Mucosa of stomach (tissue), 1 donor: ENCODE results near the gene PRDM8.
A peak's percentile ranks its signal among the peaks of the same experiment; 100 is the strongest.

Source experiments
- H3K27me3 ChIP-seq: one replicate; pipeline ENCODE4 v1.7.0; 2013; ENCODE audit warnings: mild to moderate bottlenecking, low read length; ENCODE audit not compliant: control insufficient read depth, insufficient read depth
- H3K36me3 ChIP-seq: one replicate; pipeline ENCODE4 v1.7.0; 2013; ENCODE audit warnings: low read length; ENCODE audit not compliant: control insufficient read depth, insufficient read depth
- H3K4me1 ChIP-seq: one replicate; pipeline ENCODE4 v1.7.0; 2013; ENCODE audit warnings: mild to moderate bottlenecking, low read length; ENCODE audit not compliant: control insufficient read depth, insufficient read depth
- H3K4me3 ChIP-seq: one replicate; pipeline ENCODE4 v1.7.0; 2013; ENCODE audit warnings: low read length
- H3K9ac ChIP-seq: one replicate; pipeline ENCODE4 v1.7.0; 2013; ENCODE audit warnings: mild to moderate bottlenecking, low read length, moderate library complexity
- H3K9me3 ChIP-seq: one replicate; pipeline ENCODE4 v1.7.0; 2013; ENCODE audit warnings: mild to moderate bottlenecking, low read length, moderate library complexity; ENCODE audit not compliant: control insufficient read depth
- donor health status: Pancreatic carcinoma.

PRDM8 gene

GRCh38 chr4:80184825-80185756, 12.2 kb upstream of the PRDM8 start:
- Histone ChIP-seq H3K27me3 (peaks cover 78% of the 10 kb centered on the region), H3K36me3 (no peaks in the 10 kb centered on the region), H3K9ac (peak overlapping the region; percentile 64), H3K4me1 (peaks cover 20% of the 10 kb centered on the region), H3K4me3 (peak overlapping the region; percentile 56), H3K9me3 (no peaks in the 10 kb centered on the region)

- Histone ChIP-seq H3K27me3 (peaks cover 87% of the 10 kb centered on the region), H3K9ac (no peak overlapping the region), H3K4me3 (no peak overlapping the region), H3K9me3 (no peaks in the 10 kb centered on the region), H3K36me3 (no peaks in the 10 kb centered on the region), H3K4me1 (peaks cover 20% of the 10 kb centered on the region)
Measured at GRCh38 chr4:80185787-80186548, 11.3 kb upstream of the PRDM8 start.

DNA sequence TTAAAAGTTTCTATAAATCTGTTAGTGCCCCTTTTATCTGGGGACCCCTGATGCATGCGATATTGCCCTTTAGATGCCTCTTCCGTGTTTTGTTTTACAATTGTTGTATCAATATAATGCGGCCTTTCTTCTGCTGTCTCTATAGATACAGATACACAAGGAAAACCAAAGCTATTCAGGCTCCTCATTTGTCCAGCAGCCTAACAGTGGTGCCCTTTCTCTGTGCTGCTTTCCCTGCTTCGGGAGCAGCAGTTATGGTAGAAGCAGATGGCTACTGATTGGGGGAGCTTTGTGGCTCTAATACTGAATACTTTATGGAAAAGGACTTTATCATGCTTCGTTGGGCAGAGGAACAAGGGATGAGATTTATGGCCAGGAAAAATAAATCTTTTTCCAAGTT, 10.6 kb upstream of the PRDM8 start:
- Histone ChIP-seq H3K27me3 (peaks cover 93% of the 10 kb centered on the region), H3K4me3 (no peak overlapping the region), H3K4me1 (peaks cover 20% of the 10 kb centered on the region), H3K9me3 (no peaks in the 10 kb centered on the region), H3K36me3 (no peaks in the 10 kb centered on the region), H3K9ac (no peak overlapping the region)

- peaks cover 20% of the 10 kb centered on the region for H3K4me1 ChIP-seq
- H3K36me3 ChIP-seq, result no peaks in the 10 kb centered on the region
- H3K9ac ChIP-seq, result no peak overlapping the region
- no peaks in the 10 kb centered on the region for H3K9me3 ChIP-seq
- H3K4me3 ChIP-seq, result no peak overlapping the region
- peaks cover 97% of the 10 kb centered on the region for H3K27me3 ChIP-seq
Measured at GRCh38 chr4:80187677-80188076, 9.6 kb upstream of the PRDM8 start.

GRCh38 chr4:80188457-80188800, 8.9 kb upstream of the PRDM8 start:
- H3K27me3 ChIP-seq, result peaks cover 97% of the 10 kb centered on the region
- no peaks in the 10 kb centered on the region for H3K9me3 ChIP-seq
- no peak overlapping the region for H3K9ac ChIP-seq
- H3K4me1 ChIP-seq, result peaks cover 17% of the 10 kb centered on the region
- no peak overlapping the region for H3K4me3 ChIP-seq
- H3K36me3 ChIP-seq, result no peaks in the 10 kb centered on the region

DNA sequence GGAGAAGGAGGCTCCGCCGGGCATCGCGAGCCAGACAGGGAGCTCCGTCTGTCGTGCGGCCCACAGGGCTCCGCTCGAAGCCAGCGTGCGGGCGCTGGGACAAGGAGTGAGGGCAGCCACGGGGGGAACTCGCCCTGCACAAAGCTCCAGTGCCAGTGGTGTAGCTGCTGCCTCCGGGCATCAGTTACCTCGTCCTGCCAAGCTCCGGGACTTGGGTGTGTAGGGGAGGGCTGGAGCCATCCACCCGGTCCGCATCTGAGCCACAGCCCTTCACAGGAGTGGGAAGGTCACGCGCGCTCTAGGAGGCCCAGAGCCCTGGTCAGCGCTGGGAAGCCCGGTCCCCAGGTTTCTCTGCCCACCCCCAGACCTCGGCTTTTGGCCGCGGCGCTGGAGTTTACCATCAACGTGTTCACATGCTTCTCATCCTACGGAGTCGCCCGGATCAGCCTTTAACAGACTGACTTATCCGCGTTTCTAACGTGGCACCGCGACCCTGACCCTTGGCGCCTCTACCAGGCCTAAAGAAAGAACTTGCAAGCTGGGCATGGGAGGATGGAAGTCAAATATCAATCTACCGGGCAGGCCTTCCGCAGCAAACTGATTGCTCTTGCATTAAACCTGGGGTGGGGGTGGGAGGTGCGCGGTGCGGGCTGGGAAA, 8.4 kb upstream of the PRDM8 start:
- Histone ChIP-seq H3K27me3 (peaks cover 97% of the 10 kb centered on the region), H3K4me3 (no peak overlapping the region), H3K36me3 (no peaks in the 10 kb centered on the region), H3K9ac (no peak overlapping the region), H3K4me1 (peaks cover 16% of the 10 kb centered on the region), H3K9me3 (no peaks in the 10 kb centered on the region)

GRCh38 chr4:80189581-80189955, 7.7 kb upstream of the PRDM8 start:
- H3K27me3 ChIP-seq, result peaks cover 95% of the 10 kb centered on the region
- H3K9me3 ChIP-seq, result no peaks in the 10 kb centered on the region
- H3K9ac ChIP-seq, result no peak overlapping the region
- H3K4me3 ChIP-seq, result no peak overlapping the region
- no peaks in the 10 kb centered on the region for H3K36me3 ChIP-seq
- peaks cover 11% of the 10 kb centered on the region for H3K4me1 ChIP-seq

- Histone ChIP-seq H3K9me3 (no peaks in the 10 kb centered on the region), H3K4me1 (peaks cover 5% of the 10 kb centered on the region), H3K36me3 (no peaks in the 10 kb centered on the region), H3K9ac (no peak overlapping the region), H3K4me3 (no peak overlapping the region), H3K27me3 (peaks cover 90% of the 10 kb centered on the region)
Measured at GRCh38 chr4:80189956-80190677, 7.2 kb upstream of the PRDM8 start.

DNA sequence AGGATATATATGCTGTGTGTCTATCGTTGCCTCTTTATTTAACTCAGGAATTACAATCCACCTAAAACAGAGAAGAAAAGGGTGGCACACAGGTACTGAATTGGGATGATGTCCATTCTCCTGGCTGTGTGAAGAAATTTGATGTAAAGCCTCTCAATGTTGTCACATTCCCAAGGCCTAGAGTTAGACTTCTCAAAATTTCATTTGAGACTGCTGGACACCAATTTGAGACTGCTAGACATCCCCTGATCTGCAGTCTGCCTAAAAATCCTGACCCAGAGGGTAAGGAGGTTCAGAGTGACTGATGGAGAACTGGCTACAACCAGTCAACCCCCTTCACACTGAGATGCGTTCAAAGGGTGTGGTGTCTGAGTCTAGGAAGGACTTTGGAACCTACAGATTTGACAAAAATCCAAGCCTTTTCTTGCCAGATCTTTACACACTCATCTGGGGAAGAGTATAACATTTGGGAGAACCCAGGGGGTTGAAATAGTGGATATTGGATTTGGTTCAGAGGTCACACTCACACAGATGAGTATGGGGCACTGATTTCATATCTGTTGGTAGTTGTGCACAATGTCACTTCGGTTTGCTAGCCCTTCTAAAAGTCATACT, 4.9 kb upstream of the PRDM8 start:
- Histone ChIP-seq H3K4me1 (no peaks in the 10 kb centered on the region), H3K9me3 (no peaks in the 10 kb centered on the region), H3K4me3 (no peak overlapping the region), H3K9ac (no peak overlapping the region), H3K36me3 (no peaks in the 10 kb centered on the region), H3K27me3 (peaks cover 93% of the 10 kb centered on the region)

- no peak overlapping the region for H3K9ac ChIP-seq
- no peaks in the 10 kb centered on the region for H3K36me3 ChIP-seq
- no peak overlapping the region for H3K4me3 ChIP-seq
- H3K27me3 ChIP-seq, result peaks cover 93% of the 10 kb centered on the region
- peaks cover under 1% of the 10 kb centered on the region for H3K4me1 ChIP-seq
- H3K9me3 ChIP-seq, result no peaks in the 10 kb centered on the region
Measured at GRCh38 chr4:80192937-80193336, 4.4 kb upstream of the PRDM8 start.

DNA sequence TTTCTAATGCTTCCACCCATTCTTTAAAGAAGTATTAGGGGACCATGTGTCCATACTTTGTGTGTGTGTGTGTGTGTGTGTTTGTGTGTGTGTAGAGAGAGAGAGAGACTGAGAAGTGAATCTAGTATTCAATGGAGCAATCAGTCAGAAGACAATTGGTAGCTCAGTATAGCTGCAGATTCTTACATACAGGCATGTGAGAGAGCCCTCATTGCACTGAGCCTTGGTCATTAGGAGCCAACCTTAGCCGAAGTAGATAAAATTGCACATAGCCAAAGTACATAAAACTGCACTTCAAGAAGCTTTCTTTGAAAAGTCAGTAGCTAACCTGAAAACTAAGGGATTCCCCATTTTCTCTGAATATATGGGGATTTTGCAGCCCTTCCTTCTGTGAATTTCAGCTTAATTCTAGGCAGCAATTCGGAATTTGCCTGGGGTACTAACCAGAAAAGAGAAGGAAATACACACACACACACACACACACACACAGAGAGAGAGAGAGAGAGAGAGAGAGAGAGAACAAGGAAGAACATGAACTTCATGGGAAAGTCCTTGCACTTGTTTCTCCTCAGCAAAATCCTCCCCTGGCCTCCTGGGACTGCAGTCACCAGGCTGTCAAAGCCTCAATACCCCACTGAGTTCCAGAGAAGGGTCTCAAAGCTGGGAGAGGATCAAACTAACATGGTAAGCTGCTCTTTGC, 1.7 kb upstream of the PRDM8 start:
- Histone ChIP-seq H3K4me1 (peaks cover 4% of the 10 kb centered on the region), H3K9ac (no peak overlapping the region), H3K36me3 (no peaks in the 10 kb centered on the region), H3K4me3 (no peak overlapping the region), H3K27me3 (peaks cover 89% of the 10 kb centered on the region), H3K9me3 (no peaks in the 10 kb centered on the region)
